Mammary epithelial cell (primary cell): ENCODE results near the gene SLC35E2B.
"Not testable (repeated sequence)": the region's sequence is repeated elsewhere in the genome, so short reads cannot be mapped to it uniquely, and the experiment has no call there.

Experiments
- EZH2 ChIP-seq: IDR thresholded peaks from 2 replicates; pipeline ENCODE4 v1.6.1; 2012; ENCODE audit warnings: low read length, inconsistent platforms, borderline replicate concordance
- TF ChIP-seq, protein P1 (sequence below), 2 donors: IDR thresholded peaks in 1 of 2; conservative IDR thresholded peaks in 1 of 2; 2 replicates each; pipeline ENCODE4 v1.5.1; 2011 to 2012; ENCODE audit warnings: inconsistent platforms in 2 of 2, low read length in 2 of 2, mild to moderate bottlenecking in 2 of 2, control low read depth in 1 of 2, low read depth in 1 of 2; ENCODE audit not compliant: insufficient read depth in 1 of 2; ENCODE audit errors: extremely low read depth in 1 of 2

DNA sequence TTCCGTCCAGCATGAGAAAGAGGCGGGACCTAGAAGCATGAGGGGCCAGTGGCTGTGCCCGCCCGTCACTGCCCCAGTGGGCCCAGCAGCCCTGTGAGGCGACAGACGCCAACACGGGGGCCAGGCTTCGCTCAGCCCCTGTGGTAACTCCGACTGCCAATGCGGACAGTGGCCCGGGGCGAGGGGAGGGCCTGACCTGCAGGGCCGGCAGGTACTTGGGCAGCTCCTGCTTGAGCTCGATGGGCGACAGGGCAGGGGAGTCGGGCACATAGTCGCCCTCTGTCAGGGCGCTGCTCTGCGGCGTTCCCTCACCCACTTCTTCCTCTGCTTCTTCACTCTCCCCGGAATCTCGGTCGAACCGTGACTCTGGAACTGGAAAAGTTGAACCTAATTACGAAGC is 52.5 kb downstream of the SLC35E2B start:
- TF ChIP-seq, protein P1, sequence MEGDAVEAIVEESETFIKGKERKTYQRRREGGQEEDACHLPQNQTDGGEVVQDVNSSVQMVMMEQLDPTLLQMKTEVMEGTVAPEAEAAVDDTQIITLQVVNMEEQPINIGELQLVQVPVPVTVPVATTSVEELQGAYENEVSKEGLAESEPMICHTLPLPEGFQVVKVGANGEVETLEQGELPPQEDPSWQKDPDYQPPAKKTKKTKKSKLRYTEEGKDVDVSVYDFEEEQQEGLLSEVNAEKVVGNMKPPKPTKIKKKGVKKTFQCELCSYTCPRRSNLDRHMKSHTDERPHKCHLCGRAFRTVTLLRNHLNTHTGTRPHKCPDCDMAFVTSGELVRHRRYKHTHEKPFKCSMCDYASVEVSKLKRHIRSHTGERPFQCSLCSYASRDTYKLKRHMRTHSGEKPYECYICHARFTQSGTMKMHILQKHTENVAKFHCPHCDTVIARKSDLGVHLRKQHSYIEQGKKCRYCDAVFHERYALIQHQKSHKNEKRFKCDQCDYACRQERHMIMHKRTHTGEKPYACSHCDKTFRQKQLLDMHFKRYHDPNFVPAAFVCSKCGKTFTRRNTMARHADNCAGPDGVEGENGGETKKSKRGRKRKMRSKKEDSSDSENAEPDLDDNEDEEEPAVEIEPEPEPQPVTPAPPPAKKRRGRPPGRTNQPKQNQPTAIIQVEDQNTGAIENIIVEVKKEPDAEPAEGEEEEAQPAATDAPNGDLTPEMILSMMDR (conservative IDR thresholded peaks at IDR 0.05 in 1 of 2, IDR thresholded peaks at IDR 0.05 in 1 of 2; ENCODE audit: extremely low read depth in 1 of 2, insufficient read depth in 1 of 2, low read depth in 1 of 2, low read length in 2 of 2): not testable (repeated sequence)
- not testable (repeated sequence) for TF ChIP-seq EZH2
